ENCODE results near the gene ADCY5.

The ADCY5 gene

DNA sequence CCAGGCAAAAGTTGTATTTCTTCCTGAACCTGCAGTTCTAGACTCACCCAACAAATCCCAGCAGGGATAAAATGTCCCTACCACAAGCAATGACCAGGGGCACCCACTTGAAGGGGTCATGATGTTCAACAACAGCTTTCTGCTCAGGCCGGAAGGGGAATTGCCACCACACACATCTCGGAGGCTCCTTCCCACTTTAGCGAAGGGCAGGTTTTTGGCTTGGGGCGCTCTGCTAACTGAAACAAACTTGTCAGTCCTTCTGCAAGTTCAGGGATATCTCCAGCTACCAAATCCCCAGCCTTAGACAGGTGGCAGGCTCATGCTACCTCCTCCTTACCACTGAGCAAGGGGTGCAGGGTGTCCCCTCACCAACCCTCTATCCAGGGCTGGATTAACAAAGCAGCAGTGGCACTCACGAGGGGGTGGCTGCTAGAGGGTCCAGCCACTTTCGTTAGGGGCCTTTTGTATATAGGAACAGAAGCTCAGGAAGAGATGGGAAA, 2.2 kb downstream of the ADCY5 start:
- no peak for TF ChIP-seq CTCF (IDR thresholded peaks at IDR 0.05; ENCODE audit: insufficient read depth, low read length, missing control alignments)
- ChIA-PET CTCF (interaction anchor here (1.0 to 2.8 kb wide), 5 partner anchors 10 to 107 kb away, joined by 3 to 9 read pairs (median 4); no protein-coding TSS in a partner anchor), POLR2A (no interaction called here)
- H3K4me3 ChIP-seq (ENCODE audit: low read depth, low read length) = no peak overlapping the region
- no peak for DNase-seq (ENCODE audit: low read depth, low spot score)

DNA sequence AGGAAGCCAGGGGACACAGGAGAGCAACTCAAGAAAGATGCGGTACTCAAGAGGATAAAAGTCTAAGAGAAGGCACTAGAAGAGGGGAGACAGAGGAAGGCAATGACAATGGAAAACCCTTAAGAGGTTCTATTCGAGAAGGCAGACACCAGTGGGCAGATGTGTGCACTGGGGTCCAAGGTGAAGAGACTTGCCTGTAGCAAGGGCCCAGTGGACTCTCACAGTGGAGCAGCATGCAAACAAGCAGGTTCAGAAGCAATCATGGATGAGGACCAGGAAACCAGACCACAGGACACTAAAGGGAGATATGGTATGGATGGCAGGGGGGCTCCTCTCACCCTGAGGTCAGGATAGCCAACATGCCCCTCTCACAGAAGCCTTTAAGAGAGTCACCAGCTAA, 2.7 kb downstream of the ADCY5 start:
- POLR2A ChIA-PET = no interaction called here
- CTCF ChIA-PET = interaction anchor here (1.0 to 2.8 kb wide), 5 partner anchors 10 to 108 kb away, joined by 3 to 9 read pairs (median 4); no protein-coding TSS in a partner anchor
- no peak overlapping the region for H3K4me3 ChIP-seq (ENCODE audit: low read depth, low read length)
- DNase-seq (ENCODE audit: low read depth, low spot score) = no peak
- no peak for TF ChIP-seq CTCF (IDR thresholded peaks at IDR 0.05; ENCODE audit: insufficient read depth, low read length, missing control alignments)

DNA sequence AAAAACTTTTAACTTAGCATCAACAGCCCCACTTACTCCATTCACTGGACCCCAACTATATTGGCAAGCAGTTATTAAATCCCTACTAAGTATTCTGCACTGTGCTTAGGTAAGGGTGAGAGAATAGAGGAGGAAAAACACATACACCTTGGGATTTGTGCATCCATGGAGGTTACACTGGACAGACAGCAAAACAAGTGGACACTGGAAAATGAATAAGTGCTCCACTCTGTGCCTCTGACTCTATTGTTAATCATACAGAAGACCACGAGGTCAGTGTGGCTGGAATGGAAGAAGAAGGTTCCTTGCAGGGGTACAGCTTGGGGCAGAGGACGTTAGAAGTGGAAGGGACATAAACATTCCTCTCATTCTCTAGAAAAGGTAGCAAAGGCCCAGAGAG, 3.2 kb downstream of the ADCY5 start:
- no peak for DNase-seq (ENCODE audit: low read depth, low spot score)
- no peak overlapping the region for H3K4me3 ChIP-seq (ENCODE audit: low read depth, low read length)
- ChIA-PET CTCF (interaction anchor here (2.7 kb wide), 1 partner anchor 108 kb away, joined by 6 read pairs; no protein-coding TSS in a partner anchor), POLR2A (no interaction called here)
- no peak for TF ChIP-seq CTCF (IDR thresholded peaks at IDR 0.05; ENCODE audit: insufficient read depth, low read length, missing control alignments)

DNA sequence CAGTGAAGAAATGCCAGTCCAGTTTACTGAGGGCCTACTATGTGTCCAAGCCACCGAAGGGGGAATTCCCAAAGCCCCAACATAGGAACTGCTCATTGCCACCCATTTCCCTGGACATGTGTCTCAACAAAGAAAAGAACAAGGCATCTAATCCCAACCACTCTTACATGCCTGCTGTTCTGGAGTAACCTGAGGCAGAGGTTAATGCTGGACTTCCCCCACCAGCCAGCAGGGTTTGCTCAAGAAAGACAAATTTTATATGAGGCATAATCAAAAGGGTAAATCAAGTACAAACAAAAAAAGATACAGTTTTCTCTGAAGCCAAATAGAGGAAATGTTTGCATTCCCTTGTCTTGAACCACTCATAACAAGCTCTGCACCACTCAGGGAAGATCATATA, 4.1 kb downstream of the ADCY5 start:
- TF ChIP-seq CTCF (IDR thresholded peaks at IDR 0.05; ENCODE audit: insufficient read depth, low read length, missing control alignments) = no peak
- DNase-seq (ENCODE audit: low read depth, low spot score) = no peak
- H3K4me3 ChIP-seq (ENCODE audit: low read depth, low read length) = no peak overlapping the region
- ChIA-PET POLR2A (no interaction called here), CTCF (no interaction called here)

DNA sequence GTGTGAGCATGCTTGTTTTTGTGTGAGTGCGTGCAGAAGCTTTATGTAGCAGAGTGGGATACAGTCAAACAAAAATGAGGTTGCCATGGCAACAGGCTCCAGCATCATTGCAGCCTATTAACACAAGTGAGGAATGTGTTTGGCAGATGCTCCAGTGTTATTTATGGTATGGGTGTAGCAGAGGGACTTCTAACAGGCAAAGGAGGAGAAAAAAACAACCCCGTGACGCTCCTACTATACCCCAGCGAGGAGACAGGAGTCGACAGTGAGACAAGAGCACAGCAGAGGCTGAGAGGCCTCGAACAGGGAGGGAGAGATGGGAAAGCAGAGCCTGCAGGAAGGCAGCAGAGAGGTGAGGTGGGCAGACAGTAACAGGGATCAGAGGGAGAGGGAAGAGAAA, 4.9 kb downstream of the ADCY5 start:
- no peak overlapping the region for H3K4me3 ChIP-seq (ENCODE audit: low read depth, low read length)
- no peak for DNase-seq (ENCODE audit: low read depth, low spot score)
- no peak for TF ChIP-seq CTCF (IDR thresholded peaks at IDR 0.05; ENCODE audit: insufficient read depth, low read length, missing control alignments)
- POLR2A ChIA-PET = no interaction called here
- CTCF ChIA-PET = no interaction called here

DNA sequence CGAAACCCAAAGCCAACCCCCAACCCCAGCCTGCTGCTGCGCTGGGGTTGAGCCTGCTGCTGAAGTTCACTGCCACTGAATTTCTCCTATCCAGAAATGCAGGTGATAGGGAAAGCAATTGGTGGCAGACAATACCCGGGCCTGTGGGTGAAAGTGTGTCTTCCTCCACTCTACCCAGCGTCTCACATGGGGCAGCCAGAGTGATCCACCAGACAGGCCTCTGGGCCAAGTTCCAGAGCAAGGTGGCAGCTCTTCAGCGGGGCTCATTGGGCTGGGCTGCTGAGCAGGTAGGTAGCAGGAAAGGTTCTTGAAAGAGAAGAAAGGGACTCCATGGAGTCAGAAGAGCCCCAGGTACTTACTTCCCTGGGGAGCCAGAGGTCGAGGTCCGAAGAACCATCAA, 6.0 kb downstream of the ADCY5 start:
- TF ChIP-seq CTCF (IDR thresholded peaks at IDR 0.05; ENCODE audit: insufficient read depth, low read length, missing control alignments) = no peak
- ChIA-PET POLR2A (no interaction called here), CTCF (no interaction called here)
- no peak for DNase-seq (ENCODE audit: low read depth, low spot score)
- H3K4me3 ChIP-seq (ENCODE audit: low read depth, low read length) = no peak overlapping the region

Data from AG04449 (cell line).